ENCODE data around the gene KANSL1. TPM values are rescaled to one million over a fixed set of nuclear protein-coding genes. Genes with fewer than 3 reads are reported as not detected.

Gene KANSL1
- total and polyA plus RNA-seq, 2 experiments from 2014 or later: 49.0 to 206 TPM

GRCh38 chr17:46045639-46046038, 147.6 kb downstream of the KANSL1 start (continued):
- TF ChIP-seq ZNF462 (CRISPR knock-in tag; IDR thresholded peaks at IDR 0.05): no peak
- TF ChIP-seq CREB1 (CRISPR knock-in tag; IDR thresholded peaks at IDR 0.05; ENCODE audit: low read depth): no peak
- no peak for TF ChIP-seq CTCF (conservative IDR thresholded peaks at IDR 0.05; ENCODE audit: low read depth in 2 of 2)

- Mint-ChIP-seq H3K27me3 (ENCODE audit: insufficient read depth, low read depth, poor library complexity) (peaks cover 3% of the 10 kb centered on the region), H3K9me3 (no peaks in the 10 kb centered on the region), H3K4me3 (no peak overlapping the region), H3K27ac (no peak overlapping the region), H3K4me1 (peaks cover 18% of the 10 kb centered on the region), H3K36me3 (ENCODE audit: low read depth) (peaks cover 77% of the 10 kb centered on the region)
- Histone ChIP-seq H3K36me3 (ENCODE audit: insufficient read depth) (peaks cover 43% of the 10 kb centered on the region), H3K4me1 (ENCODE audit: insufficient read depth) (no peaks in the 10 kb centered on the region), H3K79me2 (replicated peaks; ENCODE audit: insufficient read depth) (peaks cover 18% of the 10 kb centered on the region), H3K27ac (ENCODE audit: low read depth) (peak overlapping the region; percentile 55; the same call in 1 of the 2 replicates), H2AFZ (no peak overlapping the region), H3K4me2 (no peak overlapping the region), H4K20me1 (replicated peaks; ENCODE audit: insufficient read depth) (peaks cover 12% of the 10 kb centered on the region), H3K4me3 (no peak overlapping the region), H3K9me2 (ENCODE audit: insufficient read depth) (no peaks in the 10 kb centered on the region), H3K27me3 (ENCODE audit: insufficient read depth) (no peaks in the 10 kb centered on the region), H3F3A (replicated peaks; ENCODE audit: low read depth) (peaks cover 8% of the 10 kb centered on the region; the same call in 1 of the 2 replicates)
- no peak for ATAC-seq
- DNase-seq (ENCODE audit: low spot score): no peak
- TF ChIP-seq ZNF331 (CRISPR knock-in tag; IDR thresholded peaks at IDR 0.05; ENCODE audit: low read depth) (no peak), ZNF114 (CRISPR knock-in tag; IDR thresholded peaks at IDR 0.05) (no peak), REST (IDR thresholded peaks at IDR 0.05; ENCODE audit: unreplicated experiment) (no peak), ETS1 (IDR thresholded peaks at IDR 0.05) (no peak), NANOG (IDR thresholded peaks at IDR 0.05; ENCODE audit: borderline replicate concordance) (no peak), EZH2phosphoT487 (IDR thresholded peaks at IDR 0.05; ENCODE audit: unreplicated experiment) (no peak)
Observed at GRCh38 chr17:46044989-46045388, 148.2 kb downstream of the KANSL1 start.
